Measurements from ENCODE around the gene DTD1.

DNA sequence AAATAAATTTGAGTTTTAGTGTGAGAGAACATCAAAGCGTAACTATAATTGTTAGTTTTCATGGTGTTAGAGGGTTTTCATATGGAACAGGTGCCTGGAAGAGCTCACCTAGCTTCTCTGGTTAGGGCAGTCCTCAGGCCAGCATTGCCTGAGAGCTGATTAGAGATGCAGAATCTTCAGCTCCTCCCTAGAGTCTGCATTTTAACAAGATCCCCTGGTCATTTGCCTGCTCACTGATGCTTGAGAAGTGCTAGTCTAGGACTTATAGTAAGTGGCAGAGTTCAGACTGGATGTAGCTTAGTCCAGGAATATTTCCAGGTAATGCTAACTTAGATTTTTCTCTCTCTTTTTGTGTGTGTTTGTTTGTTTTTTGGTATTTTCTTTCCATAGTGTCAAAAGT lies 42.3 kb upstream of the DTD1 start:
- TF ChIP-seq GATA2 (IDR thresholded peaks at IDR 0.05; ENCODE audit: low read depth, low read length) (no peak), GATA3 (IDR thresholded peaks at IDR 0.05; ENCODE audit: low read depth, low read length) (no peak)
